PC-9 (cell line): ENCODE measurements around the gene USP10. TPM values are rescaled to one million over a fixed set of nuclear protein-coding genes. Genes with fewer than 3 reads are reported as not detected.

ENCODE experiments used
- BruUV-seq: library from RNA; stranded (reverse); fragments of 400-500 nt; replicated peaks from 2 replicates; lab custom pipeline; 2021; lab: Mats Ljungman, UMichigan
- CTCF ChIA-PET: fragments of 300-600 bp; sonication (Branson Sonifier 250); formaldehyde crosslinking; loops from one replicate; lab custom pipeline; 2022; ENCODE audit warnings: antibody characterized with exemption; lab: Charles Lee
- POLR2A ChIA-PET: fragments of 300-600 bp; sonication (Branson Sonifier 250); formaldehyde crosslinking; loops from one replicate; lab custom pipeline; 2022; ENCODE audit warnings: antibody characterized with exemption; ENCODE audit not compliant: unreplicated experiment; lab: Charles Lee
- DNase-seq, 2 experiments: peaks; one replicate each; pipeline versions ENCODE4 v3.0.0 to v3.0.0-alpha.2; 2015 to 2022; ENCODE audit warnings: mixed read lengths in 1 of 2
- H2AFZ ChIP-seq: fragments of 200-600 bp; sonication (generic); 2 replicates; pipeline ENCODE4 v1.8.1; 2017; ENCODE audit warnings: antibody characterized with exemption
- H3F3A ChIP-seq: fragments of 200-600 bp; sonication (generic); 2 replicates; pipeline ENCODE4 v1.8.1; 2017; ENCODE audit warnings: antibody characterized with exemption, mild to moderate bottlenecking, low read depth; ENCODE audit not compliant: insufficient read depth
- H3K27ac ChIP-seq: fragments of 200-600 bp; sonication (generic); 2 replicates; pipeline ENCODE4 v1.6.1; 2016; ENCODE audit warnings: mixed run types
- H3K27me3 ChIP-seq: fragments of 200-600 bp; sonication (generic); 2 replicates; pipeline ENCODE4 v1.6.1; 2016; ENCODE audit warnings: low read depth, mixed run types; ENCODE audit not compliant: insufficient read depth
- H3K36me3 ChIP-seq: fragments of 200-600 bp; sonication (generic); 2 replicates; pipeline ENCODE4 v1.6.1; 2016; ENCODE audit warnings: low read depth, mixed run types
- H3K4me1 ChIP-seq: fragments of 200-600 bp; sonication (generic); replicated peaks from 2 replicates; pipeline ENCODE4 v1.6.1; 2016; ENCODE audit warnings: mixed run types; ENCODE audit not compliant: insufficient read depth
- H3K4me2 ChIP-seq: fragments of 200-600 bp; sonication (generic); 2 replicates; pipeline ENCODE4 v1.6.1; 2017; ENCODE audit warnings: mixed run types
- H3K4me3 ChIP-seq: fragments of 200-600 bp; sonication (generic); 2 replicates; pipeline ENCODE4 v1.6.1; 2016; ENCODE audit warnings: mixed run types
- H3K79me2 ChIP-seq: fragments of 200-600 bp; sonication (generic); 2 replicates; pipeline ENCODE4 v1.6.1; 2017; ENCODE audit warnings: low read depth, mixed run types
- H3K9me2 ChIP-seq: fragments of 200-600 bp; sonication (generic); 2 replicates; pipeline ENCODE4 v1.8.1; 2017; ENCODE audit warnings: mild to moderate bottlenecking; ENCODE audit not compliant: insufficient read depth
- H3K9me3 ChIP-seq: fragments of 200-600 bp; sonication (generic); 2 replicates; pipeline ENCODE4 v1.8.1; 2016; ENCODE audit warnings: low read depth; ENCODE audit not compliant: insufficient read depth
- H4K20me1 ChIP-seq: fragments of 200-600 bp; sonication (generic); 2 replicates; pipeline ENCODE4 v1.8.1; 2017; ENCODE audit not compliant: insufficient read depth
- CTCF ChIP-seq: fragments of 200-600 bp; sonication (generic); conservative IDR thresholded peaks from 2 replicates; pipeline ENCODE4 v1.6.1; 2017; ENCODE audit warnings: mixed run types, antibody characterized with exemption, mild to moderate bottlenecking, moderate library complexity
- EZH2 ChIP-seq: fragments of 200-600 bp; sonication (generic); IDR thresholded peaks from 2 replicates; pipeline ENCODE4 v1.8.0; 2017; ENCODE audit warnings: antibody characterized with exemption, low read depth
- intact Hi-C: fragments of 100-400 bp; cut with micrococcal nuclease; formaldehyde crosslinking; loops from one replicate; pipeline ENCODE4 v1.10.0; 2022; ENCODE audit not compliant: unreplicated experiment
- total RNA-seq: library from RNA; stranded (reverse); gene quantifications from 2 replicates; pipeline ENCODE4 v1.2.3, GENCODE V29; 2021

Gene USP10
- total RNA-seq, 1 experiment from 2014 or later = 109 TPM

- no TSS peak for BruUV-seq
- CTCF ChIA-PET = no interaction called here
Observed at GRCh38 chr16:84665843-84666242, 34.0 kb upstream of the USP10 start.

GRCh38 chr16:84667600-84668309 is 32.0 kb upstream of the USP10 start:
- TF ChIP-seq EZH2 = no peak
- no peak for TF ChIP-seq CTCF
- ChIA-PET CTCF (no interaction called here), POLR2A (no interaction called here)
- Histone ChIP-seq H2AFZ (no peak overlapping the region), H3K79me2 (no peaks in the 10 kb centered on the region), H3K4me1 (peaks cover 4% of the 10 kb centered on the region), H3K27me3 (no peaks in the 10 kb centered on the region), H3K4me2 (no peak overlapping the region), H3K9me2 (no peaks in the 10 kb centered on the region), H3K9me3 (no peaks in the 10 kb centered on the region), H3F3A (peaks cover 8% of the 10 kb centered on the region; the same call in 1 of the 2 replicates), H4K20me1 (no peaks in the 10 kb centered on the region), H3K27ac (no peak overlapping the region), H3K36me3 (no peaks in the 10 kb centered on the region), H3K4me3 (no peak overlapping the region)
- DNase-seq = no peak
- no TSS peak for BruUV-seq
- intact Hi-C loops = no loop called here

More at GRCh38 chr16:84665843-84666242, 34.0 kb upstream of the USP10 start:
- 0 out of 2 replicates have a peak, but pooled peaks cover 5% of the 10 kb centered on the region for H3F3A ChIP-seq
- no peak for DNase-seq
- no peaks in the 10 kb centered on the region for H3K27me3 ChIP-seq
- H3K27ac ChIP-seq = no peak overlapping the region
- no peaks in the 10 kb centered on the region for H3K9me3 ChIP-seq
- TF ChIP-seq CTCF (no peak), EZH2 (no peak)
- POLR2A ChIA-PET = no interaction called here
- H3K4me2 ChIP-seq = no peak overlapping the region
- no peak overlapping the region for H2AFZ ChIP-seq
- intact Hi-C loops = no loop called here
- H4K20me1 ChIP-seq = no peaks in the 10 kb centered on the region
- no peaks in the 10 kb centered on the region for H3K9me2 ChIP-seq
- H3K36me3 ChIP-seq = no peaks in the 10 kb centered on the region
- H3K4me1 ChIP-seq = no peaks in the 10 kb centered on the region
- H3K4me3 ChIP-seq = no peak overlapping the region
- H3K79me2 ChIP-seq = no peaks in the 10 kb centered on the region

- Histone ChIP-seq H4K20me1 (no peaks in the 10 kb centered on the region), H3K9me3 (no peaks in the 10 kb centered on the region), H3K4me2 (no peak overlapping the region), H2AFZ (no peak overlapping the region), H3K27me3 (no peaks in the 10 kb centered on the region), H3K4me3 (no peak overlapping the region), H3F3A (peaks cover 22% of the 10 kb centered on the region; the same call in 1 of the 2 replicates), H3K27ac (no peak overlapping the region), H3K79me2 (no peaks in the 10 kb centered on the region), H3K36me3 (no peaks in the 10 kb centered on the region), H3K9me2 (no peaks in the 10 kb centered on the region), H3K4me1 (peaks cover 15% of the 10 kb centered on the region)
- TF ChIP-seq EZH2 (no peak), CTCF (no peak)
- intact Hi-C loops = no loop called here
- DNase-seq = no peak
- BruUV-seq = no TSS peak
- ChIA-PET CTCF (interaction anchor here (0.7 kb wide), 1 partner anchor 67 kb away, joined by 3 read pairs; no protein-coding TSS in a partner anchor), POLR2A (no interaction called here)
Observed at GRCh38 chr16:84670063-84670462, 29.7 kb upstream of the USP10 start.
